Measurements from ENCODE around the gene TMEM18. TPM values are rescaled to one million over a fixed set of nuclear protein-coding genes. Genes with fewer than 3 reads are reported as not detected.

The TMEM18 gene
- polyA plus RNA-seq, 1 donor from 2014 or later, result 58.6 TPM

DNA sequence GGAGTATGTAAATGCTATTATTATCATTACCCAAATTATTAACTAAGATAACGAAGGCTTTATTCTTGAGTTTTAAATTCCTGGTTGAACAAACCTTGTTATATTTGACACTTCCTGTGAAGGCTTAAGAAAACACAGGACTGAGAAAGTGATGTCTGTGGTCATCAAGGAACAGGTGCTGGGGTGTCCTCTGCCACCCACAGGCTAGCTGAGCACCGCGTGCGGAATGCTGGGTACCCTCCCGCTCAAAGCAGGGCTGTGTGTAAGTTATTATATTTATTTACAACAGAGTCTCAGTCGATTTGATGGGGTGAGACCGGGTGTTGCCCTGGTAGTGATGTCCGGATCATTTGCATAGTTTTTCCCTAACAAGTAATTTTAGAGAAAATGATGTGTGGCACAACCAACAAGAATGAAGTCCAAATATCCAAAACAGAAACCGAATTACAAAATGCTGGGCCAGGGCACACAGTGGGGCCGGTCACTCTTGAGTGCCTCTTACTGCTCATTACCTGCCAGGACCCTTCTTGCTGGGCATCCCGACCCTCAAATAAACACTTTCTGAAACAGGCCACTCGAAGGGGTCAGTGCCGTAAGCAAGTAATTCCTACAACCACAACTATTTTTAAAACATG lies 49.2 kb downstream of the TMEM18 start:
- no peak overlapping the region for H3K4me2 ChIP-seq (ENCODE audit: low read length)
- H3K27ac ChIP-seq (ENCODE audit: low read length), result no peak overlapping the region
- H3K9me2 ChIP-seq (ENCODE audit: insufficient read depth, low read length), result no peaks in the 10 kb centered on the region
- H3K36me3 ChIP-seq (ENCODE audit: insufficient read depth, low read length), result no peaks in the 10 kb centered on the region
- TF ChIP-seq CTCF (IDR thresholded peaks at IDR 0.05; ENCODE audit: poor library complexity, severe bottlenecking) (no peak), REST (IDR thresholded peaks at IDR 0.05; ENCODE audit: borderline replicate concordance) (no peak), TAF1 (IDR thresholded peaks at IDR 0.05; ENCODE audit: low read depth) (no peak), EZH2 (IDR thresholded peaks at IDR 0.05; ENCODE audit: borderline replicate concordance, insufficient read depth, low read length, poor library complexity, severe bottlenecking) (no peak), POLR2AphosphoS5 (IDR thresholded peaks at IDR 0.05) (no peak), MXI1 (conservative IDR thresholded peaks at IDR 0.05; ENCODE audit: poor library complexity, severe bottlenecking) (no peak), SMC3 (conservative IDR thresholded peaks at IDR 0.05; ENCODE audit: poor library complexity) (no peak), RAD21 (conservative IDR thresholded peaks at IDR 0.05) (no peak), EP300 (conservative IDR thresholded peaks at IDR 0.05; ENCODE audit: poor library complexity, severe bottlenecking) (no peak)
- H3K9me3 ChIP-seq (ENCODE audit: low read length), result no peaks in the 10 kb centered on the region
- H3K79me2 ChIP-seq (replicated peaks; ENCODE audit: insufficient read depth, low read length), result no peaks in the 10 kb centered on the region
- H3K9ac ChIP-seq (ENCODE audit: low read length), result no peak overlapping the region
- H4K20me1 ChIP-seq (ENCODE audit: insufficient read depth), result no peaks in the 10 kb centered on the region
- H2AFZ ChIP-seq (ENCODE audit: low read depth, low read length), result no peak overlapping the region
- H3K4me3 ChIP-seq (ENCODE audit: low read length), result no peak overlapping the region
- H3F3A ChIP-seq (ENCODE audit: insufficient read depth, low read length, poor library complexity, severe bottlenecking), result no peaks in the 10 kb centered on the region
- no peaks in the 10 kb centered on the region for H3K27me3 ChIP-seq (ENCODE audit: insufficient read depth, low read depth, low read length)

GRCh38 chr2:627340-627709 lies 49.9 kb downstream of the TMEM18 start:
- Histone ChIP-seq H3F3A (ENCODE audit: insufficient read depth, low read length, poor library complexity, severe bottlenecking) (no peaks in the 10 kb centered on the region), H4K20me1 (ENCODE audit: insufficient read depth) (no peaks in the 10 kb centered on the region), H3K9me3 (ENCODE audit: low read length) (no peaks in the 10 kb centered on the region), H3K79me2 (replicated peaks; ENCODE audit: insufficient read depth, low read length) (no peaks in the 10 kb centered on the region), H3K9ac (ENCODE audit: low read length) (no peak overlapping the region), H3K4me2 (ENCODE audit: low read length) (no peak overlapping the region), H3K4me3 (ENCODE audit: low read length) (no peak overlapping the region), H3K36me3 (ENCODE audit: insufficient read depth, low read length) (no peaks in the 10 kb centered on the region), H2AFZ (ENCODE audit: low read depth, low read length) (no peak overlapping the region), H3K9me2 (ENCODE audit: insufficient read depth, low read length) (no peaks in the 10 kb centered on the region), H3K27me3 (ENCODE audit: insufficient read depth, low read depth, low read length) (no peaks in the 10 kb centered on the region), H3K27ac (ENCODE audit: low read length) (no peak overlapping the region)
- no peak for TF ChIP-seq CTCF (IDR thresholded peaks at IDR 0.05; ENCODE audit: poor library complexity, severe bottlenecking)
- no peak for TF ChIP-seq REST (IDR thresholded peaks at IDR 0.05; ENCODE audit: borderline replicate concordance)
- no peak for TF ChIP-seq SMC3 (conservative IDR thresholded peaks at IDR 0.05; ENCODE audit: poor library complexity)
- no peak for TF ChIP-seq EZH2 (IDR thresholded peaks at IDR 0.05; ENCODE audit: borderline replicate concordance, insufficient read depth, low read length, poor library complexity, severe bottlenecking)
- no peak for TF ChIP-seq MXI1 (conservative IDR thresholded peaks at IDR 0.05; ENCODE audit: poor library complexity, severe bottlenecking)
- TF ChIP-seq TAF1 (IDR thresholded peaks at IDR 0.05; ENCODE audit: low read depth), result no peak
- TF ChIP-seq RAD21 (conservative IDR thresholded peaks at IDR 0.05), result no peak
- TF ChIP-seq EP300 (conservative IDR thresholded peaks at IDR 0.05; ENCODE audit: poor library complexity, severe bottlenecking), result no peak
- TF ChIP-seq POLR2AphosphoS5 (IDR thresholded peaks at IDR 0.05), result no peak

All from neural cell (in vitro differentiated cells).